ENCODE measurements around the gene RSBN1L.
"Not testable (repeated sequence)": the region's sequence is repeated elsewhere in the genome, so short reads cannot be mapped to it uniquely, and the experiment has no call there.

RSBN1L gene

DNA sequence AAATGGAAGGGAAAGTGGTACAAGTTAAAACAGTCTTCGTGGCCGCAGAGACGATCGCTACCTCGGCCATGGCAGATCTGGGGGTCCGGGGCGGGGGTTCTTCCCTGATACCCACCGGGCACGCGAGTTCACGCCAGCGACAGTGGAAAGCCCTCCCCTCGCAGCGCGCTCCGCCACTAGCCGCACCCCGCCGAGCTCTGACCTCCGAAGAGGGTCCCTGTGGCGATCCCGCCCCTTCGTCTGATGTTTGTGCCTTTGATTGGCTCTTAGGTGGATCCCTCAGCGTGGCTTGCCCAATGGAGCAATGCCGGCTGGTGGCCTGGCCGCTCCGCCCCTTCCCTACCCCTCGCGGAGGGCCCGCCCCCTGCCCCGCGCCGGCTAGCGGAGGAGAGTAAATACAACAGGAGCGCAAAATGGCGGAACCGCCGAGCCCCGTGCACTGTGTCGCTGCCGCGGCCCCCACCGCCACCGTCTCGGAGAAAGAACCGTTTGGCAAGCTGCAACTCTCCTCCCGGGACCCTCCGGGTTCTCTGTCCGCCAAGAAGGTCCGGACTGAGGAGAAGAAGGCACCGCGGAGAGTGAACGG is at the start of gene RSBN1L:
Gene RSBN1L, plus strand, starts transcription at position 403 of the 586 bp plus-strand sequence. Its CDS starts 11 bp downstream, at position 414.
- DNase-seq, result peak; percentile 98

DNA sequence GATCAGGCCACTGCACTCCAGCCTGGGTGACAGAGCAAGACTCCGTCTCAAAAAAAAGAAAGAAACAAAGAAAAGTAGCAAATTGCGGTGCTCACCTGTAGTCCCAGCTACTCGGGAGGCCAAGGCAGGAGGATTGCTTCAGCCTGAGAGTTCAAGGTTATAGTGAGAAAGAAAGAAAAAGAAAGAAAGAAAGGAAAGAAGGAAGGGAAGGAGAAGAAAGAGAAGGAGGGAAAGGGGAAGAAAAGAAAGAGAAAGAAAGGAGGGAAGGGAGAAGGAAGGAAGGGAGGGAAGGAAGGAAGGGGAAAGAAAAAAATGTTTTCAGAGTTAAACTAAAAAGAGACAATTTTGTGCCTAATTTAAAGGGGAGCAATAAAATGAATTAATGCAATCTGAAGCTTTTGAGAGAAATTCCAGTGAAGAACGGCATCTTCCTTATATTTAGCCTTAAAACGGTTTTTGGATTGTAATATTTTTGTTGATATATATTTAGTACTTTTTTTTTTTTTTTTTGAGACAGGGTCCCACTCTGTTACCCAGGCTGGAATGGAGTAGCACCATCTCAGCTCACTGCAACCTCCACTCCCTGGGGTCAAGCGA is 47.4 kb upstream of the RSBN1L start:
- DNase-seq, result no peak

DNA sequence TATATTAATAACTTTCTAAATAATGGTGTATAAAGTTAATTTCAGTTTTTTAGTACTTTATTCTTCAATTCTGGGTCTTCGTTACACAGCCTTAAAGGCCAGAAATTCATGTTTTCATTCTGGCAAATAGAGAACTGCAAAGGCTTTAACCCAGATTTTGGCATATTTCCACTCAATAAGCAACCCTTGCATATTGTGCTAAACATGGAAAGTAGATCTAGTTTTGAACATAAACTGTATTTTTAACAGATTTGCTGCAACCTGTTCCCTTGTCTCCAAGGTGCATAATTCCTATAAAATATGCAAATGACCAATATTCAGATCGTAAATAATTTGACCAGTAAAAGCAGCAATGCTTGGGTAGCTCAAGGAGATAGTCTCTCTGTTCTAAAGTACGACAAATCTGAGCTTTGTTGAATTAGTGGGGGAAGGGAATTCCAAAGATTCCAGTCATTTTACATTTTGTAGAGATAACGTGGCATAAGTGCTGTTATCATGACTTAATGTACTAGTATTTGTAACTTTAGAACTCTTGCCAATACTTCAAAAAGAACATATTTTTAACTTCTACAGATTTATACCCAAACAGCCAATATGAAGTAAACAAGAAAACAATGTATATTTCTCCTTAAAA is 46.4 kb upstream of the RSBN1L start:
- no peak for DNase-seq

DNA sequence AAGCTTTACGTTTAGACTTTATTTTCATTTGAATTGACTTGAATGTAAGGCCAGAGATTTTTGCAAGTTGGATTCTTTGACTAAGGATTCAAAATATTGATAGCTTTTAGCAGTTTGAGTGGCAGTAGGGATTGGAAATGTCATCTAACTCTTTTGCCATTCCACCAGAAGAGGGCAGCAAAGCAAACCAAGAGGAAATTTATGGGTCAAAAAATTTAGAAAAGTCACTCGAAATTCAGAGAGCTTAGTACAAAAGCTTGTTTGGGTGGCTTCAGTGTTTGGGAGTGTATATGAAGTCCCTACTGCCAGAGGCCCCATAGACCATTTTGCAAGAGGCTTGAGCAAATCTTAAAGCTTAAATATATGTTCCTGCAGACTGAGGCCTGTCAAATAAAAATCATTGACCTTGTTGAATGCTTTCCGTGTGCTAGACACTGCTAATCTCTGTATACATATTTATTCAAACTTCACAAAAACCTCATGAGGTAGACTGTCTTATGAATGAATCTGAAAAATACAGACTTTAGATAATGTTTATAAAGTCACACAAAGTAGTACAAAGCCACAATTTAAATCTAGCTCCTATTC is 44.6 kb upstream of the RSBN1L start:
- no peak for DNase-seq

DNA sequence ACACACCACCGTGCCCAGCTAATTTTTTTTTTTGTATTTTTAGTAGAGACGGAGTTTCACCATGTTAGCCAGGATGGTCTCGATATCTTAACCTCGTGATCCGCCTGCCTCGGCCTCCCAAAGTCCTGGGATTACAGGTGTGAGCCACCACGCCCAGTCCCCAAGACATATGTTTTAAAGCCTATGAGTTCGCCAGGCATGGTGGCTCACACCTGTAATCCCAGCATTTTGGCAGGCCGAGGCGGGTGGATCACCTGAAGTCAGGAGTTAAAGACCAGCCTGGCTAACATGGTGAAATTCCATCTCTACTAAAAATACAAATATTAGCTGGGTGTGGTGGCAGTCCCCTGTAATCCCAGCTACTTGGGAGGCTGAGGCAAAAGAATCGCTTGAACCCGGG is 43.4 kb upstream of the RSBN1L start:
- not testable (repeated sequence) for DNase-seq

DNA sequence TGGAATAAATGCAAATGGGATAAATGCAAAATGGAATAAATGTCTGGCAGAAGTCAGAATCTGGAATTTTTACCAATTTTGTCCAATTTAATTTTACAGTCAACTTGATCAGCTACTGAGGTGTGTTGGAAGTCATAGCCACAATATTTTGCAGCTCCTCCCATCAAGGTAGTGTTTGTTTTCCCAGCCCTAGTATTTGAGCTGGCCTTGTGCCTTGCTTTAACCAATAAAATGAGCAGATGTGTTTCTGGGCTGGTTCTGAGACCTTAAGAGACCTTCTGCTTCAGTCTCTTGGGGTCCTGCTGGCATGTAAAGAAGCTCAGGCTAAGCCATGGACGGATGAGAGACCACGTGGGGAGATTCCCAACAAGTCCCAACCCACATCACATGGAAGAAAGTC is 42.7 kb upstream of the RSBN1L start:
- no peak for DNase-seq

DNA sequence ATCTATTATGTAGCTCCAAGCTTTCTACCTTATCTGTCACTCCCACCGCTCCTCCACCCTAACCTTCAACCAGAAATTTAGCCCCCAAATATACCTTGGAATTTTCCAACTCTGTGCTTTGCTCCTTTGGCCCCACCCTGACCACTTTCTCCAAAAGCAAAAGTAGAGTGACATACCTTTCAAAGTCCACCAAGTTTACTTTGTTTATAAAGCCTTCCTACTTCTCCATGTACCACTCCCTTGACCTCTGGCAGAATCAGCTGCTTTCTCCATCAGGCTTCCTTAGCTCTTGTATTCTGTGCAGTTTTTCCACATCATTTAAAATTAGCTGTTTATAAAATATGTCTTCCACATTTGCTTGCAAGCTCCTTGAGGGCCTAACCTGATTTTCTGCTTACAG is 40.9 kb upstream of the RSBN1L start:
- DNase-seq, result no peak

DNA sequence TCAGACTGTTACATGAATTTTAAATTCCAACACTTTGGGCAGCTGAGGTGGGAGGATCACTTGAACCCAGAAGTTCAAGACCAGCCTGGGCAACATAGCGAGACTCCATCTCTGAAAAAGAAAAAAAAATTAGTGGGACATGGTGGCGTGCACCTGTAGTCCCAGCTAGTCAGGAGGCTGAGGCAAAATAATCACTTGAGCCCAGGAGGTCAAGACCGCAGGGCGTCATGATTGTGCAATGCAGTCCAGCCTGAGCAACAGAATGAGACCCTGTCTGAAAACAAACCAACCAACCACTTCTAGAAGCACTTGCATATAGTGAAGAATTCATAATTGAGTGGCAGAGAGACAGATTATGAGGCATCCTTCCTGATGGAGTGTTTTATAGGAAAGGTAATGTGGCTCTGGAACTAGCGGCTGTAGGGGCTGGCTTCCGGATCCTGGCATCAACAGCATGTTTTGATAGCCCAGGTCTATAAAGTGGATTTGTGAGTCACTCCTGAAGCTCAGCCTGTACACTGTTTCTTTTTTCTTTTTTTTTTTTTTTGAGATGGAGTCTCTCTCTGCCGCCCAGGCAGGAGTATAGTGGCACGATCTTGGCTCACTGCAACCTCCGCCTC is 40.3 kb upstream of the RSBN1L start:
- DNase-seq, result no peak

DNA sequence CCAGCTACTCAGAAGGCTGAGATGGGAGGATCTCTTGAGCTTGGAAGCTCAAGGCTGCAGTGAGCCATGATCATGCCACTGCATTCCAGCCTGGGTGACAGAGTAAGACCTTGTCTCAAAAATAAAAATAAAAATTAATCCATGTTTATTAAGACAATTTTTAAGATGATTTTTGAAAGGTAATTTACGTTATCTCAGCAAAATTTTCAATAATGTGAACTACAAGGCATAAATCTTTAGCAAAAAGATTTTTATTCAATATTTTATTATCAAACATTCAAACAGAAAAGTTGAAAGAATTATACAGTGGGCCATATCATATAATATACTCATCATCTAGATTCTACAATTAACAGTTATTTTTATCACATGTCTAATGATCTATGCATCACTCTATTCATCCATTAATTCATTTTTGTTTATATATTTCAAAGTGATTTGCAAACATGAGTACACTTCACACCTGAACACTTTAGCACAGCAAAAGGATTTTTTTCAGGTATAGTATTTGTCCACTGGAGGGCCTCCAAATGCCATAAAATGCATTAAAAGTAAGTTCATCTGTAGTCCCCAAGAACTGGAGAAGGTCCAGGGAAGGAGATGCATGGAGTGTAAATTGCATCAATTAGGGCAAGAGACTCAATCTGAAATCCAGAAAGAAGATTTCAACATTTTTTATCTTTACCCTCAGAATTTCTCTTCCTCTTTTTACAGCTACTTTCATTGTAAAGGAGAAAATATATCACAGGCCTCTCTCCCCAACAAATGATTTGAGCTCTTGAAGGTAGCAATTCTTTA is 38.6 kb upstream of the RSBN1L start:
- no peak for DNase-seq

DNA sequence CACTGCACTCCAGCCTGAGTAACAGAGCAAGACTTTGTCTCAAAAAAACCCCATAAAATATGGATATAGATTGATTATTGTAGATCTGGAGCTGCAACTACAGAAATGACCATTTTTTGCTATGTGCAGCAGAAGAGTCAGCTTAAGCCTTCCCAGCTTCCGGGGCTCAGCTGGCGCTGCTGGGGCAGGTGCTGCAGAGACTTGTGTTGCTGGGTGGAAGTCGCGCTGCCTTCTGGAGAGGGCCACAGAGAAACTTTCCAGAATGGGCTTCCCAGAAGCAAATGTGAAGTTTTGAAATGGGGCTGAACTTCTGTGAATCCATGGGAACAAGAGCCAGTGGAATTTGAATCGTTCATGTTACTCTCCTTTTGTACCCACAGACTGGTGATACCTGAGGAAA is 37.3 kb upstream of the RSBN1L start:
- DNase-seq, result no peak

DNA sequence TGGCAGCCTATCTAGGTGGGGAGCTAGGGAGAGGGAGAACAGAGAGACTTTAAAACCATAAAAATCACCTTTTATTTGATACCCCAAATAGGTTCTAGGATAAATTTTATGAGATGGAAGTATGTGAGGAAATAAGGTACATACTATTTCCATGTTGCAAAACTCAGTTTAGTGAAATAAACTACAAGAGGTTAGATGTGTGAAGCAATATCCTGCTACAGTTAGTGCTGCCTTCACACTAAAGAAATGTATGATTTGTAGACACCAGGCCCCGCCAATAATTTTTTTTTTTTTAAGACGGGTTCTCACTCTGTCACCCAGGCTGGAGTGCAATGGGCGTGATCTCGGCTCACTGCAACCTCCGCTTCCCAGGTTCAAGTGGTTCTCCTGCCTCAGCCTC is 34.4 kb upstream of the RSBN1L start:
- DNase-seq, result no peak

DNA sequence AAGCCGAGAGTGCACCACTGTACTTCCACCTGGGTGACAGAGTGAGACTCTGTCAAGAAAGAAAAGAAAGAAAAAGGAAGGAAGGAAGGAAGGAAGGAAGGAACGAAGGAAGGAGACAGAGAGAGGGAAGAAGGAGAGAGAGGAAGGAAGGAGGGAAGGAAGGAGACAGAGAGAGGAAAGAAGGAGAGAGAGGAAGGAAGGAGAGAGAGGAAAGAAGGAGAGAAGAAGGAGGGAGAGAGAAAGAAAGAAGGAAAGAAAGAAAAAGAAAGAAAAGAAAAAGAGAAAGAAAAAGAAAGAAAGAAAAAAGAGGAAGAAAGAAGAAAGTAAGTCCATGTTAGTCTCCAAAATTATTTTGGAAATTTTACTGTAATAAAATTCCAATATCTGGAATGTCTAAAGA is 33.4 kb upstream of the RSBN1L start:
- no peak for DNase-seq

DNA sequence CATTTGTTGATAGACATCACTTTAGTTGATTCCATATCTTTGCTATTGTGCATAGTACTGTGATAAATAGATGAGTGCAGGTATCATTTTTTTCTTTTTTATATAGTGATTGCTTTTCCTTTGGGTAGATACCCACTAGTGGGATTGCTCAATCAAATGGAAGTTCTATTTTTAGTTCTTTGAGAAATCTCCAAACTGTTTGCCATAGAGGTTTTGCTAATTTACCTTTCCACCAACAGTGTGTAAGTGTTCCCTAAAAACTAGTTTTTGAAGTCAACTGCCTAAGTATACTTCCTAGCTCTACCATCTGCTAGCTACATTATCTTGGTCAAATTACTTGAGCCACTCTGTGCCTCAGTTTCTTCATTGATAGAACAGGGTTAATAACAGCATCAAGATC is 31.5 kb upstream of the RSBN1L start:
- no peak for DNase-seq

DNA sequence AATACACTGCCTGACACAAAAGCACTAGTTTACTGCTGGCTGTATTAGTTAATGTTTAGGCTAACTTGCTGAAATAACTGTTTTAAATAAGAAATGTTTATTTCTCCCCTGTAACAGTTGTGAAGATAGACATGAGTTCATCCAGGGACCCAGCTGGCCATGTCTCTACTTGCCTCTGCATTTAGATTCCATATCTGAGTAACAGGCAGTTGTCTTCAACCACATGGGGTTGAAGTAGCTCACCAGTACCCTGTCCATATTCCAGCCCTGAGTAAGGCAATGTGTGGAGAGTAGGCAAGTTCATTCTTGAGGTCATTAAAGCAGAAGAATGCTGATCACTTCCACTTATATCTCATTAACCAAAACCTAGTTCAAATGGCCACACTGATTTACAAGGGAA is 31.1 kb upstream of the RSBN1L start:
- no peak for DNase-seq

DNA sequence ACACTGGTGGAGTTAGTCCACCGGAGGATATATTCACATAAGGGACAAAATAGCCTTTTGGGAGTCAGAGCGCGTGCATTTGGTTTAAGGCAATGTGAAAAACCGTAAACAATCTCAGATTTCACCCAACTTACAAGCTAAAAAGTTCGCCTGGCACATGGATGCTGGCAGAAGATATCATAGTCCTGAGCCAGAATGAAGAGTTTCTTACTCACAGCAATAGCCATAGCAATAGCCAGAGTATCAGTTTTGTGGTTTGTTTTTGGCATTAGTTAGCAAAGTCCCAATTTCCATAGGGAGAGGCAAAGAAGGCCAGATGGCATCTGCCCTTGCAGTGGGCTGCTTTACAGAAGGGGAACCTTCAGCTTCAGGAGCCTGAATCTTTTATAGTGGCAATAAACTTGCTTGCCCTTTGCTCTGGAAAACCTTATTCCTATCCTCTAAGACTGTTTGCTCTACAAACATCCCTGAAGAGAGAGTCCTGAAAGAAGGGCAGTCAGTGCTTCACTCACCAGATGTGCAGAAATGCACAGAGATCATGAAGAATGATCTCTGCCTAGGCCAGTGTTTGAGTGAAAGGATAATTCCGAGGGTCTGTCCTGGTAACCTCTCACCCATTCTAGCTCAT is 28.7 kb upstream of the RSBN1L start:
- DNase-seq, result no peak

DNA sequence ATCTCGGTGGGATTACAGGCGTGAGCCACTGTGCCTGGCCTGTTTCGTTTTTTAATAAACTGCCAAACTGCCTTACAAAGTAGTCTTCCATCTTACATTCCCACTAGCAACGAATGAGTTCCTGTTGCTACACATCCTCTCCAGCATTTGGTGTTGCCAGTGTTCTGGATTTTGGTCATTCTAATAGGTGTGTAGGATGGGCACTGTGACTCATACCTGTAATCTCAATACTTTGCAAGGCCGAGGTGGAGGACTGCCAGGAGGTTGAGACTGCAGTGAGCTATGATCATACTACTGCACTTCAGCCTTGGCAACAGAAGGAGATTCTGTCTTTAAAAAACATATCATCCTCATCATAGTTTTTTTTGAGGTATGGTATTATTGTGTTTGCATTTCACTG is 21.4 kb upstream of the RSBN1L start:
- DNase-seq, result no peak

DNA sequence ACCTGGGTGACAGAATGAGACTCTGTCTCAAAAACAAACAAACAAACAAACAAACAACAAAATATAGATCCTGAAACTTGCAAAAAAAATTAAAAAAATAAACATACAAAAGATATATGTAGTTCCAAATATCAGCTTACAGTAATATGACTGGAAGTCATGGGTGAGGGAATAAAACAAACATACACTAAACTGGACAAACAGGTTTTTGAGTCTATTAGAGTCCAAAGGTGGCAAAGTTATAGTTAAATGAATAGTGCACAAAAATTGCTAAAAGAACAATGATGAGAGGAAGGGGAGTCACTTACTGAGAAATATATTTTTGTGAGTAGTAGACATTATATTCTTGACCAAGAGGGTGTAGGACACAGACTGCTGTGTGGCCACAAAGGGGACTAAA is 16.7 kb upstream of the RSBN1L start:
- no peak for DNase-seq

DNA sequence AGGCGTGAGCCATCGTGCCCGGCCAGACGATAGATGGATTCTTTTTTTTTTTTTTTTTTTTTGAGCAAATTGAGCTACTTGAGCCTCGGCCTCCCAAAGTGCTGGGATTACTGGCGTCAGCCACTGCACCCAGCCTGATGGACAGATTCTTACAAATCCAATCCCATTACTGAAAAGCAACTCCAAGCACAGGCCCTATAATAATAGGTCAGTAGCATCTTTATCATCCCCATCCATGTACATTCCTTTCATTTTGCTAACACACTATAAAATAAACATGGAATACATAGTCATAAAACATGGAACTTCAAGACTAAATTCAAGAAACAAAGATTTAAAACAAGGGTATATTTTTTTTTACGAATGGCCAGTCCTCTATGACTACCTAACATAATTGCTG is 16.0 kb upstream of the RSBN1L start:
- DNase-seq, result no peak

DNA sequence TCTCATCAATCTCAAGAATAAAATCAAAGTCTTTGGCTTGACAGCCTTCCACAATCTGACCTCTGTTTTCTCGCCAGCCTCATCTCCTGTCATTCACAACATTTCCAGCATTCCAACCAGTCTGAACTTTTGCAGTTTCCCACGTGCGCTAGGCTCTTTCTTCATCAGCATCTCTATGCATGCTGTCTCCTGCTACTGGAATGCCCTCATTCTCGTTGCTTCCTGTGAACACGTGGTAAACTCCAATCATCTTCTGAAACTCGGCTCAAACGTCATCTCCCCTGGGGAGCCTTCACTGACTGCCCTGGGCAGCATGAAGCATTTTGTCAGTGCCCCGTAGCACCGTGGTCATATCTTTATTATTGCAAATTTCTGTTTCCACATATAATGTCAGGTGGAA is 12.2 kb upstream of the RSBN1L start:
- DNase-seq, result no peak

DNA sequence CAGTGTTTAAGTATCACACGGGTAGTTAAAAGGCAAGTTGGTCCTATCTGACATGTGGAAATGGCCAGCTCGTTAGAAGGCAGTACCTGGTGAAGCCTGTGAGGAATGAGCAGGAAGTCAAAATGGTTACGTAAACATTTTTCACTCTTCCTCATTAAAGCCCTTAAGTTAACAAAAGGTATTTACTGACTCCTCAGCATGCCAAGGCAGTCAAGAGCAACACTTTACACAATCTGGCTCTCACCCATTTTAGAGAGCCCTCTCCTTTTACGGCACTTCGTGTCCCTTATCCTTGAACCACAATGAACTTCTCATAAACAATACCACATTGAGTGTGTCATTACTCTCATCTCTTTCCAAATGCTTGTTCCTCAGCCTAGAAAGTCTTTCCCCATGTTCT is 11.0 kb upstream of the RSBN1L start:
- DNase-seq, result no peak

DNA sequence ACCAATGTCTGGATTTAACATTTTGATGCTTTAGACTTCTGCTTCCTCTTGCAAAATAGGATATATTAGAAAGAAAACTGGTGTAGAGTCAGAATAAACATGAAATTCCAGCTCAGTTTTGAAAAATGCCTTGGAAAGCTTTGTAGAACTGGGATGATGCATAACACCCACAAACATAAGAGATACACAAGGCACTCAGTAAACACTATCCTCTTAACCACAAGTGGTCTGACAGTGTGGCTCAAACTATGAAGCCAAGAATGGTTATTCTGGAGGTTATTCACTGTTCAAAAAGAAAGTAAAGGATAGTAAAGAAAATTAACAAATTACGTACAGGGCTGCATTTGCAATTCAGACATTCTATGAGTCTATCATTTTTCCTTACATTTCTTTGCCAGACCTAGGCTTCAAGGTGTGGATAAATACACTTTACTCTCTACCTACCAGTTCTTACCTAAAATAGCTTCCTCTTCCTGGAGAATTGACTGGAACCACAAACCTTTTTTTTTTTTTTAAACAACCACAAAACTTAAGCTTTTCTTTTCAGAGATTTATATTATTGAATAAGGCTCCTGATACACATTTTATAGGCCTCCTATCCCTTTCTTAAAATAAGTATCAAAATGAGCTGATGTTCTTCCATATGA is 9.0 kb upstream of the RSBN1L start:
- DNase-seq, result no peak

DNA sequence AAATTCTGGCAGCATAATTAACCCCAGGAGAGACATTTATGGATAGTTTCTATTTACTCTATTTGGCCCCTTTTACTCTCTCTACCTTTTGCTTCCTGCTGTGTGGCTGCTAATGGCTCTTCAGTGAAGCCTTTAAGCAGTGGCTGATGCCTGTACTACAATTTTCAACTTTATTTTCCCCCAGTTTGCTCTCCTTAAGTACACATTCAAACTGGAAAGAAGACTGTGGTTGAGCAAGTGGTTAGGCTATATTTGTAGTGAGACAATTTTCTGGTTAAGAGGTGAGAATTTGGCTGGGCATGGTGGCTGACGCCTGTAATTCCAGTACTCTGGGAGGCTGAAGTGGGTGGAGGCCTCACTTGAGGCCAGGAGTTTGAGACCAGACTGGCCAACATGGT is 8.5 kb upstream of the RSBN1L start:
- no peak for DNase-seq

Measured in stimulated activated CD4-positive, alpha-beta T cell treated with anti-CD3 and anti-CD28 coated beads, Interleukin-4, amount 100 ng/mL, for 1 hour (primary cell).